ENCODE measurements around the gene CENPB. TPM values are rescaled to one million over a fixed set of nuclear protein-coding genes. Genes with fewer than 3 reads are reported as not detected.
A peak's percentile ranks its signal among the peaks of the same experiment; 100 is the strongest.
"Not testable (repeated sequence)": the region's sequence is repeated elsewhere in the genome, so short reads cannot be mapped to it uniquely, and the experiment has no call there.

Gene CENPB
- total RNA-seq, result 109 TPM

DNA sequence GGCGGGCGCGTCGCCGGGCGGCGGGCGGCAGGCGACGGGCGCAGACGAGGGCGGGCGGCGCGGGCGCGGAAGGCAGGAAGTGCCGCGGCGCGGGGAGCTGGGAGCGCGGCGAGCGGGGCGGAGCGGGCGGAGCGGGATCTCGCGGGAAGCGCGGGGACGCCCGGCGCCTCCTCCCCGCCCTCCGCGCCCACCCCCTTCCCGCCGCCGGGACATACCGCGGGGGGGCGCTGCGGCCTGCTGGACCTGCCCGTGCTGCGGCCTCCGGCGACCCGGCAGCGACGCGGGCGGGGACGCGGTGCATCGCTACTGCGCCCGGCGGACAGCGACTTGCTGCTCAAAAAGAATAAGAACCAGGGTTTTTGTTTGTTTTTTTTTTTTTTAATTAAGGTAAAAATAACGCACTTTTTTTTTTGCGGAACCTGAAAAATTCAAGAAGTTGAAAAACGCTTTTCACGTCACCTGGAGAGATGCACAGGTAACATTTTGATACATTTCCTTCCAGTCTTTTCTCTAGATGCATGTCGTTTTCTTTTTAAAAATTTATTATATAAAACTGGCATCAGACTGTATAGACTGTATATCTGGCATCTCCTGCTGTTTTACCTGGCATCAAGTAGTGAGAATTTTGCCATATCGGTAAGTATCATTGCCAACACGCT lies at the start of gene CENPB:
TSS of gene CENPB (minus strand) at position 76 of the 659 bp plus-strand sequence. CDS start 257 bp downstream, outside the sequence.
- peak; percentile 90 for DNase-seq (ENCODE audit: low spot score)

DNA sequence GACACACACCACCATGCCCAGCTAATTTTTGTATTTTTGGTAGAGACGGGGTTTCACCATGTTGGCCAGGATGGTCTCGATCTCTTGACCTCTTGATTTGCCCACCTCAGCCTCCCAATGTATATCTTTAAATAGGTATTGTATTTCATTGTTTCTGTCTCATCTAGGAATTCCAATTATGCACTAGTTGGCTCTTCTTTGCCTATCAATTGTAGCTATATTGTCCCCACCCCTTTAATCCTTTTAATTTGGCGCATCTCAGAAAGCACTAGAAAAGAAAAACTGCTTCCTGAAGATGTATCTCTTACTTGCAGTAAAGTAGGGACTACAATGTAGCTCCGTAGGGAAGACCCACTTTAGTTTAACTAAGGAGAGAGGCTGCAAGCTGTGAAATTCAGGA lies 49.6 kb upstream of the CENPB start:
- no peak for DNase-seq (ENCODE audit: low spot score)

DNA sequence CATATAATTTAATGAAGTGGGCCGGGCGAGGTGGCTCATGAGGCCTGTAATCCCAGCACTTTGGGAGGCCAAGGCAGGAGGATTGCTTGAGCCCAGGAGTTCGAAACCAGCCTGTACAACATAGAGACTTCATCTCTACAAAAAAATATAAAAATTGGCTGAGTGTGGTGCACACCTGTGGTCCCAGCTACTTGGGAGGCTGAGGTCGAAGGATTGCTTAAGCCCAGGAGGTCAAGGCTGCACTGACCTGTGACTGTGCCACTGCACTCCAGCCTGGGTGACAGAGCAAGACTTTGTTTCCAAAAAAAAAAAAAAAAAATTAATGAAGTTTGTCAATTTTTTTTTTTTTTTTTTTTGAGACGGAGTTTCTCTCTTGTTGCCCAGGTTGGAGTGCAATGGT lies 43.4 kb upstream of the CENPB start:
- DNase-seq (ENCODE audit: low spot score), result not testable (repeated sequence)

DNA sequence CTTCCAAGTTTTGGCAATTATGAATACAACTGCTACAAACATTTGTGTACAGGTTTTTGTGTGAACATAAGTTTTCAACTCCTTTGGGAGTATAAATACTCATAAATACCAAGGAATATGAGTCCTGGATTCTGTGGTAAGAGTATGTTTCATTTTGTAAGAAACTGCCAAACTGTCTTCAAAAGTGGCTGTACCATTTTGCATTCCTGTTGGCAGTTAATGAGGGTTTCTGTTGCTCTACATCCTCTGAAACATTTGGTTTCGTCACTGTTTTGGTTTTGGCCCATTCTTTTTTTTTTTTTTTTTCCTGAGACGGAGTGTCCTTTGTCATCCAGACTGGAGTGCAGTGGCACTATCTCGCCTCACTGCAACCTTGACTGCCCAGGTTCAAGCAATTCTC lies 42.3 kb upstream of the CENPB start:
- DNase-seq (ENCODE audit: low spot score), result no peak

DNA sequence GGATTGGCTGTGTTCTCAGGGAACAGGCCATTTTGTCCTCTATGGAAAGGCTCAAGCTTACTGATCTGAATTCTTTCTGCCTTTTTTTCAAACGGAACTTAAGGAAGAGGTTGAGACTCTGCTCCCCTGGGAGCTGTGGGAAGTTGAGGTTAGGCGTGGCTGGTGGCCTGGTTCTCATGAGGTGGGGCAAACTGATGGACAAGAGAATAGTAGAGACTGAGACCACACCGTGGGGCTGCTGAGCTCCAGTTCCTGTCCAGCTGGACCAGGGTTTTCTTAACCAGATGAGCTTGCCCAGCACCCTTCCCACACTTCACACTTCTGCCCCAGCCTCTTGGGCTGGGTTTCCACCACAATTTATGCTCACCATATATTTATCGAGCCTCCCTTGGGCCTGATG lies 39.9 kb upstream of the CENPB start:
- no peak for DNase-seq (ENCODE audit: low spot score)

- DNase-seq (ENCODE audit: low spot score), result no peak
Observed at GRCh38 chr20:3825526-3825925, 39.0 kb upstream of the CENPB start.

GRCh38 chr20:3823881-3824280 lies 37.3 kb upstream of the CENPB start:
- DNase-seq (ENCODE audit: low spot score), result no peak

DNA sequence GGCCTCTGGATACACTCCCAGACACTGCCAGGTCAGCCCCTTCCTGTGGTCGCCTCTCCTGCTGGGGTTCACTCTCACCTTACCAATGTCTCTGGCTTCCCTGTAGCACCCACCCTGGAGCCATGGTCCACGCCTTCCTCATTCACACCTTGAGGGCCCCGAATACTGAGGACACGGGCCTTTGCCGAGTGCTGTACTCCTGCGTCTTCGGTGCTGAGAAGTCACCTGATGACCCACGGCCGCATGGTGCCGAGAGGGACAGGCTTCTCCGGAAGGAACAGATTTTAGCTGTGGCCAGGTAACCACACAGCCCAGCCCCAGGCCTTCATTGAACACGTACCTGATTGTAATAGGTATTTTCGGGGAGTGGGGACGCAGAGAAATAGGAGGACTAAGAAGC lies 35.5 kb upstream of the CENPB start:
- DNase-seq (ENCODE audit: low spot score), result no peak

GRCh38 chr20:3820901-3821727 lies 34.6 kb upstream of the CENPB start:
- DNase-seq (ENCODE audit: low spot score), result no peak

DNA sequence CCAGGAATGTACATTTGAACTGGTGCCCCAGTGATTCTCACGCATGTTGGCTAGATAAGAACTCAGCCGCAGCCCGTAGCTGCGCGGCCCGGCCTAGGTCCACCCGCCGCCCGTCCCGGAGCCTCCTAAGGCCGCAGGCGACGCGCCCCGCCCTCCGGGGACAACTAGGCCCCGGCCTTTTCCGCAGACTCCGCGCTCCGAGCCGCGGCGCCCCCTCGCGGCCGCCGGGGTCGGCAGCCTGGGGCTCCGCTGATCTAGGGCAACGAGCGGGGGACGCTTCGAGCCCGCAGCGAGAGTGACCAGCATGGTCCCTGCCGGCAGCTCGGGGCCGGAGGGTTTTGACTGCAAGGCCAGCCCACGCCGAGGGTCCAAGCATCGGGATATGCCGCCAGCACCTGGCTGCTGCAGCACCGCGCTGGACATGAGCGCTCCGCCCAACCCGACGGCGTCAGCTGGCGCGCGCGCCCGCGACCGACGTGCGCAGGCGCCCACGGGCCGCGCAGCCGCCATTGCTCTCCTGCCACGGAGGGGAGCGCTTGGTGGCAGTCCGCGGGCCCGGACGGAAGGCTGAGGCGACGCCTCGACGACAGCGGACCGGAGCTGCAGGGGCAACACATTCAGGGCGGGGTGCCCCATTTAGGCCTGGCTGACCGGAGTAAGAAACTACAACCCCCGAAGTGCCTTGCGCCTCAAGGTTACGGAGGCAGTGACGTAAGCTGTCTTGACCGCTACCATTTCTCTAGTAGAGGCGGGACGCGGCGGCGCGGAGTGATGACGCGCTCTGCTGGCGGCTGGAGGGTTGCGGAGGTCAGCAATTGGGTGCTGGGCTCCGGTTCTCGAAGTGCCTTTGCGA lies 33.7 kb upstream of the CENPB start, which contains the start of gene AP5S1:
TSS of gene AP5S1 (plus strand) at position 500 of the 853 bp plus-strand sequence. CDS start 1,571 bp downstream, outside the sequence.
- peak; percentile 98 for DNase-seq (ENCODE audit: low spot score)

DNA sequence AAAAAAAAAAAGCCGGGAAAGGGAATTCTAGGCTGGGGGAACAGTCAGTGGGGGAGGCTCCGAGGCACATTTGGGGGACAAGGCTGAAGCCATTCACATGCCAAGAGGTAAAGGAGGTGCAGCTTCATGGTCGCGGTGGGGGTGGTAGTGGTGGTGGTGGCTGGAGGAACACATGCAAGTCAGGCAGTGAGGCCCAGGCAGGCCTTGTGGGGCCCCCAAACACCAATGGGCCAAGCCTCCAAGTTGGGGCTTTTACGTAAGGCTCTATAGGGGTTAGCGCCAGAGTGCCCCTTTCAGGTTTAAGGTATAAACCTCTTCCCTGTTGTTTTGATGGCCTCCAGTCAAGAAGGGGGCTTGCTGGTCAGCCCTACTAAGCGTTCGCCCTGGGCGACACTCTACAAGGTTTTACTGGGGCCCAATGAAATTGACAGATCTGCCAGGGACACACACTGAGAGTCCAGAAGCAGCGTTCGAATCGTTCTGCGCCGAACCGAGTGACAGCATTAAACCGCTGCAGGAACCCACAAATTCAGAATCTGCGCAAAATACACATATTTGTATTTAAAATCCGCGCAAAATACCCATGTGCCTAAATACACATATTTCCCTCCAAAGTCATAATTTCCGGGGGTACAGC lies 33.0 kb upstream of the CENPB start:
- no peak for DNase-seq (ENCODE audit: low spot score)

GRCh38 chr20:3818155-3819151 lies 31.9 kb upstream of the CENPB start:
- peak; percentile 77 for DNase-seq (ENCODE audit: low spot score)

DNA sequence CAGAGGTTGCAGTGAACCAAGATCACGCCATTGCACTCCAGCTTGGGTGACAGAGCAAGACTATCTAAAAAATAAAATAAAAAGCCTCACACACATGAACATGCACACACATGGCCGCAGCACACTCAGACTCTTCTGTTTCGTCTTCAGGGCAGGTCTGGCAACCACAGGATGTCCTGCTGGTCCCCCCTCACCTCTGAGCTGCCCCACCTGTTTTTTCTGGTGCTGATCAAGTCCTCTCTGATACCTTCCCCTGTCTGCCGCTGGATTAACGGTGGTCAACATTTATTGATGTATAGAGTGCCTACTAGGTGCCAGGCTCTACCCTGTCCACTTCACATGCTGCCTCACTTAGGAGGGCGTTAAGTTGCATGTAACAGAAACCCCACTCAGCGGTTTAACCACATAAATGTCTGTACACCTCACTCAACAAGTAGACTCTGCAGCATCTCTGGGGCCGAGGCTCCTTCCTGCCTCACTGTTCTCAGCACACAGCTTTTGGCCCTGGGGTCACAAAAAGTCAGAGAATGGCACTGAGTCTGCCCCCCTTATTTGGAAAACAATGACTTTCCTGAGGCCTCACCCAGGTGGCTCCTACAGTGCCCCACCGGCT lies 29.3 kb upstream of the CENPB start:
- no peak for DNase-seq (ENCODE audit: low spot score)

GRCh38 chr20:3814928-3815495 lies 28.5 kb upstream of the CENPB start:
- no peak for DNase-seq (ENCODE audit: low spot score)

DNA sequence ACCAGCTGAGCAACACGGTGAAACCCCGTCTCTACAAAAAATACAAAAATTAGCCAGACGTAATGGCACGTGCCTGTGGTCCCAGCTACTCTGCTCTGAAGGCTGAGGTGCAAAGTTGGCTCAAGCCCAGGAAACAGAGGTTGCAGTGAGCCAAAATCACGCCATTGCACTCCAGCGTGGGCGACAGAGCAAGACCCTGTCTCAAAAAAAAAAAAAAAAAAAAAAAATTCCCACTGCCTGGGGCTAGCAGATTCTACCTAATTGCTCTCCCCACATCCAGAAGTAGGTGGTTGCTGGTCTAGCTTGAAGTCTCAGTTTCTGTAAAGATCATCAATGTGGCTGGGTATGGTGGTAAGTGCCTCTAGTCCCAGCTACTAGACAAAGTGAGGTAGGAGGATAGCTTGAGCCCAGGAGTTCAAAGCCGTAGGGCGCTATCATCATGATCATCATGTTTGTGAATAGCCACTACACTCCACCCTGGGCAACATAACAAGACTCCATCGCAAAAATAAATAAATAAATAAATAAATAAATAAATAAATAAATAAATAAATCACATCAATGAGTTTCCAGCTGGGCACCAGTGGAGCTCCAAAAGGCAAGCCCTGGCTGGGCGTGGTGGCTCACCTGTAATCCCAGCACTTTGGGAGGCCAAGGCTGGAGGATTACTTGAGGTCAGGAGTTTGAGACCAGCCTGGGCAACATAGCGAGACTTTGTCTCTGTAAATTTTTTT lies 27.5 kb upstream of the CENPB start:
- no peak for DNase-seq (ENCODE audit: low spot score)

- DNase-seq (ENCODE audit: low spot score), result no peak
Observed at GRCh38 chr20:3812975-3813847, 26.7 kb upstream of the CENPB start.

DNA sequence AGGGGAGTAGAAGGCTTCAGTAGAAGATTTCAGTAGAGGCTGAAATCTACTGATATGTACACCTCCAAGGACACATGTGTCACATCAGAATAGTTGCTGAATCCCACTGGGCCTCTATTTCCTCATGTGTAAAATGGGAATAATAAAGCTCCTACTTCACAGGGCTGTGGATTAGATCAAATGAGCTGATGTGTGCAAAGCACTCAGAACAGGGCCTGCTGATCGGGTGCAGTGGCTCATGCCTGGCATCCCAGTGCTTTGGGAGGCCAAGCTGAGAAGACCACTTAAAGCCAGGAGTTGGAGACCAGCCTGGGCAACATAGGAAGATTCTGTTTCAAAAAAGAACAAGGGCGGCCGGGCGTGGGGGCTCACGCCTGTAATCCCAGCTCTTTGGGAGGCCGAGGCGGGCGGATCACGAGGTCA lies 25.7 kb upstream of the CENPB start:
- DNase-seq (ENCODE audit: low spot score), result no peak

All from mucosa of gallbladder (tissue), 1 donor.